ENCODE data around the gene ODAD4. TPM values are rescaled to one million over a fixed set of nuclear protein-coding genes. Genes with fewer than 3 reads are reported as not detected.

The ODAD4 gene
- total and polyA plus RNA-seq, 4 donors = 0.81 to 3.8 (median 1.9) TPM

- H3K27me3 ChIP-seq (ENCODE audit: control insufficient read depth in 1 of 2, insufficient read depth in 2 of 2, low read length in 1 of 2) = no peaks in the 10 kb centered on the region
- 89 to 90% methylated on average over 14 of the region's 14 CpGs for WGBS, 2 donors
- H3K4me1 ChIP-seq (ENCODE audit: control insufficient read depth in 1 of 2, insufficient read depth in 2 of 2, low read length in 2 of 2) = no peaks in the 10 kb centered on the region
- DNase-seq (no peak), ATAC-seq (ENCODE audit: low FRiP score) (no peak)
- H3K27ac ChIP-seq (ENCODE audit: low read depth in 1 of 2, low read length in 2 of 2) = no peak overlapping the region
- H3K4me3 ChIP-seq (ENCODE audit: low read length in 2 of 2) = no peak overlapping the region
- peaks cover 0 to 15% of the 10 kb centered on the region in 2 donors for H3K36me3 ChIP-seq (ENCODE audit: control insufficient read depth in 1 of 2, insufficient read depth in 2 of 2, low read length in 1 of 2)
- no peaks in the 10 kb centered on the region for H3K9me3 ChIP-seq (ENCODE audit: control insufficient read depth, low read length)
- intact Hi-C loops (cut with DNase I) = no loop called here
Measured at GRCh38 chr17:41907633-41908539, 22.5 kb upstream of the ODAD4 start.

DNA sequence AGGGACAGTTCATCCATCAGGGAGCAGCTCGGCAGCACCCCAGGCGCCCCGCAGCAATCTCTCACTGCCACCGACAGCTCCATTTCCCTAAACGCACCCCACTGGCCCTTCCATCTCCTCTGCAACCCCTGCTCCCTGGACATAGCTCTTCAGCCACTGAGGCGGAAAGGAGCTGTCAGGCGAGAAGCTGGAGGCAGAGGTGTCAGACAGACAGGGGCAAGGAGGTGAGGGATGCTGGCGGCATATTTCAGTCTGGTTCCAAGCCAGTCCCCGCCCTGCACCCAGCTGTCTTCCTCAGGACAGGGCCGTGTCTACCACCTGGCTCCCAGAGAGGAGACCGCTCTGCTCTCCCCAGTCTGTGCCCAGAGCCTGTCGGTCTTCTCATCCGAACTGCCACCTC is 21.3 kb upstream of the ODAD4 start:
- ATAC-seq (ENCODE audit: low FRiP score) = no peak
- no peak overlapping the region for H3K27ac ChIP-seq (ENCODE audit: low read depth in 1 of 2, low read length in 2 of 2)
- peaks cover 0 to 13% of the 10 kb centered on the region in 2 donors for H3K36me3 ChIP-seq (ENCODE audit: control insufficient read depth in 1 of 2, insufficient read depth in 2 of 2, low read length in 1 of 2)
- intact Hi-C loops (cut with DNase I) = no loop called here
- H3K9me3 ChIP-seq (ENCODE audit: control insufficient read depth, low read length) = no peaks in the 10 kb centered on the region
- no peaks in the 10 kb centered on the region for H3K27me3 ChIP-seq (ENCODE audit: control insufficient read depth in 1 of 2, insufficient read depth in 2 of 2, low read length in 1 of 2)
- no peak overlapping the region for H3K4me3 ChIP-seq (ENCODE audit: low read length in 2 of 2)
- H3K4me1 ChIP-seq (ENCODE audit: control insufficient read depth in 1 of 2, insufficient read depth in 2 of 2, low read length in 2 of 2) = no peaks in the 10 kb centered on the region
- no peak for DNase-seq
- 89 to 91% methylated on average over 13 of the region's 13 CpGs for WGBS, 2 donors

DNA sequence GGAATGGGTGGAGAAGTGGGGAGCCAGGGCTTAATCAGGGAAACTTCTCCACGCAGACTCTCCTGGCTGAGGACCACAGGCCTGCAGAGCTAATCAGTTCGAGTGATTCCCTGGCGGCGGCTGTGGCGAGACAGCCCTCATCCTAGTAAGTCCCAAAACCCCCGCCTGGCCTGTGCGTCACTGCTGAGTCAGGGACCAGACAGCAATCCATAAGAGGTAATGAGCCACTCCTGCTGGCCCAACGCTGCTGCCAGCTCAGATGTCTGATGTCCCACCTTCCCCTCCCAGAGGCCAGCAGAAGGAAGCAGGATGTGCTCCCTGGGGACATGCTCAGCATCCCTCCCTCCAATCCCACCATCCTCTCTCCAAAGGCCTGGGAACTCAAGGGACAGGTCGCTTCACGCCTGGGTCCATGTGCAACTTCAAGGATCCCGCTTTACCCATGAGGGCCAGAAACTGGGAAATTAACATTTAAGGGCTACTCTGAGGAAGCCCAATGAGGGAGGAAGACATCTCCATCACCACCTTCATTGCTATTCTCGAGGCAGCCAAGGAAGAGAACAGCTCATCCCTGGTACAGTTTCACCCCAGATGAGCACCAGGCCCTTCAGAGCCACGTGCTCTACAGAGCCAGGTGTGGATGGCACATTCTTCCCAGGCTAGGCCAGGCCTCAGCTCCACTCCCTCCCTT is 19.6 kb upstream of the ODAD4 start:
- DNase-seq = peak in 1 of 2 donors; percentile 63
- intact Hi-C loops (cut with DNase I) = no loop called here
- Histone ChIP-seq H3K9me3 (ENCODE audit: control insufficient read depth, low read length) (no peaks in the 10 kb centered on the region), H3K4me1 (ENCODE audit: control insufficient read depth in 1 of 2, insufficient read depth in 2 of 2, low read length in 2 of 2) (no peaks in the 10 kb centered on the region), H3K4me3 (ENCODE audit: low read length in 2 of 2) (no peak overlapping the region), H3K27me3 (ENCODE audit: control insufficient read depth in 1 of 2, insufficient read depth in 2 of 2, low read length in 1 of 2) (no peaks in the 10 kb centered on the region), H3K36me3 (ENCODE audit: control insufficient read depth in 1 of 2, insufficient read depth in 2 of 2, low read length in 1 of 2) (peaks cover 0 to 3% of the 10 kb centered on the region in 2 donors), H3K27ac (ENCODE audit: low read depth in 1 of 2, low read length in 2 of 2) (no peak overlapping the region)
- no peak for ATAC-seq (ENCODE audit: low FRiP score)
- WGBS, 2 donors = 87 to 89% methylated on average over 13 of the region's 13 CpGs

DNA sequence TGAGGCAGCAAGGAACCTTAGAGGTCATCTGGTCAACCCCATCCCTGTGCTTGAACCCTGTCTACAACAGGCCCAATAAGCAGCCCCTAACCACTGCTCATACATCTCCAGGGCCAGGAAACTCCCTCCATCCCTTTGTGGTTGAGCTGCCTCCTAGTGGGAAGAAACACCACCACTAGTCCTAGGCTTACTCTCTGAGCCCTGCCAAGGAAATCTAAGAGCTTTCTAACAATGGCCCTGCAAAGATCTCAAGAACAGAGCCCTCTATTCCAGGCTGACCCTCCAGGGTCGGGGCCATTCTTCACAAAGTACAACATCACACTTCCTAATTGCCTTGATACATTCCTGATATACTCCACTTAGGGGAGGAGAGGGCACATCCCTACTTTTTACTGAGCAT is 17.5 kb upstream of the ODAD4 start:
- Histone ChIP-seq H3K27ac (ENCODE audit: low read depth in 1 of 2, low read length in 2 of 2) (no peak overlapping the region), H3K4me3 (ENCODE audit: low read length in 2 of 2) (no peak overlapping the region), H3K36me3 (ENCODE audit: control insufficient read depth in 1 of 2, insufficient read depth in 2 of 2, low read length in 1 of 2) (peaks cover 0 to 3% of the 10 kb centered on the region in 2 donors), H3K9me3 (ENCODE audit: control insufficient read depth, low read length) (no peaks in the 10 kb centered on the region), H3K27me3 (ENCODE audit: control insufficient read depth in 1 of 2, insufficient read depth in 2 of 2, low read length in 1 of 2) (no peaks in the 10 kb centered on the region), H3K4me1 (ENCODE audit: control insufficient read depth in 1 of 2, insufficient read depth in 2 of 2, low read length in 2 of 2) (no peaks in the 10 kb centered on the region)
- intact Hi-C loops (cut with DNase I) = no loop called here
- no peak for ATAC-seq (ENCODE audit: low FRiP score)
- 74 to 92% methylated on average over 1 of the region's 1 CpG for WGBS, 2 donors
- DNase-seq = no peak

DNA sequence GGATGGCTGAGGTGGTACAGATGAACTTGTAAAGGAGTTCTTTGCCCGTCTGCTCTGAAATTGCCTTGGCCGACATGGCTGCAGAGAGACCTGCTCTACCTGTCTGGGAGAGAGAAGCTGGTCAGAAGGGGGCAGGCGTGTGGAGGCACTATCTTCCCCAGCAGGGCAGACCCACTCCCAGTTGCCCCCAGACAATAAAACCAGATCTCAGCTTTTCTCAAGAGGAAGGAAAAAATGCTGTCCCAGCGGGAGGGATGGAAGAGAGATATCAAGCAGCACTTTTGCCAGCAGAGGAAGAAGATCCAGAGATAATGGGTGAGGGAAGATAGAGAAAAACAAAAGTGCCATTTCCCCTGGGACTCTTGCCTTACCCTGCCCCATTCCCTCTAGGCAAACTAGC is 16.6 kb upstream of the ODAD4 start:
- Histone ChIP-seq H3K27me3 (ENCODE audit: control insufficient read depth in 1 of 2, insufficient read depth in 2 of 2, low read length in 1 of 2) (no peaks in the 10 kb centered on the region), H3K36me3 (ENCODE audit: control insufficient read depth in 1 of 2, insufficient read depth in 2 of 2, low read length in 1 of 2) (peaks cover 0 to 3% of the 10 kb centered on the region in 2 donors), H3K27ac (ENCODE audit: low read depth in 1 of 2, low read length in 2 of 2) (no peak overlapping the region), H3K4me3 (ENCODE audit: low read length in 2 of 2) (no peak overlapping the region), H3K9me3 (ENCODE audit: control insufficient read depth, low read length) (no peaks in the 10 kb centered on the region), H3K4me1 (ENCODE audit: control insufficient read depth in 1 of 2, insufficient read depth in 2 of 2, low read length in 2 of 2) (no peaks in the 10 kb centered on the region)
- ATAC-seq (ENCODE audit: low FRiP score) = no peak
- DNase-seq = no peak
- WGBS, 2 donors = 88 to 96% methylated on average over 4 of the region's 4 CpGs
- intact Hi-C loops (cut with DNase I) = no loop called here

- intact Hi-C loops (cut with DNase I) = no loop called here
- ATAC-seq (ENCODE audit: low FRiP score) (no peak), DNase-seq (no peak)
- Histone ChIP-seq H3K4me1 (ENCODE audit: control insufficient read depth in 1 of 2, insufficient read depth in 2 of 2, low read length in 2 of 2) (no peaks in the 10 kb centered on the region), H3K9me3 (ENCODE audit: control insufficient read depth, low read length) (no peaks in the 10 kb centered on the region), H3K27ac (ENCODE audit: low read depth in 1 of 2, low read length in 2 of 2) (no peak overlapping the region), H3K36me3 (ENCODE audit: control insufficient read depth in 1 of 2, insufficient read depth in 2 of 2, low read length in 1 of 2) (no peaks in the 10 kb centered on the region), H3K4me3 (ENCODE audit: low read length in 2 of 2) (no peak overlapping the region), H3K27me3 (ENCODE audit: control insufficient read depth in 1 of 2, insufficient read depth in 2 of 2, low read length in 1 of 2) (no peaks in the 10 kb centered on the region)
- WGBS, 2 donors = 60 to 69% methylated on average over 6 of the region's 6 CpGs
Measured at GRCh38 chr17:41914358-41914766, 16.1 kb upstream of the ODAD4 start.

DNA sequence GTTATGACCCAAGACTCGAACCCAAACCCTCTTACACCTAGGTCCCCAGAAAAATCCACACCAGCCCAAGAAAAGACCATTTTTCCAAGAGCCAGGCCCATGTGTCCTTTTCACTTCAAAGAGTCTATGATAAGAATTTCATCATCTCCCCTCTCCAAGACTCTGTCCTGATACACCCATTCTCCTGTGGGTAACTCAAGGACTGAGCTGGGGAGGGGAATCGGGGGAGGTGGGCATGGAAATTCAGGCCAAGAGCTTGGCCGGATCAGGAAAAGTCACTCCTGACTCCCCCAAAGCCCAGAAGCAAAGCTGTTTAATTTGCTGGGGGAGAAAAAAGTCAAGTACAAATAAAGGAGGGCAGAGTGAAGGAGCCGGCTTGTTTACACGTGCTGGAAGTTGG is 15.4 kb upstream of the ODAD4 start:
- ATAC-seq (ENCODE audit: low FRiP score) (no peak), DNase-seq (no peak)
- Histone ChIP-seq H3K27me3 (ENCODE audit: control insufficient read depth in 1 of 2, insufficient read depth in 2 of 2, low read length in 1 of 2) (no peaks in the 10 kb centered on the region), H3K27ac (ENCODE audit: low read depth in 1 of 2, low read length in 2 of 2) (no peak overlapping the region), H3K9me3 (ENCODE audit: control insufficient read depth, low read length) (no peaks in the 10 kb centered on the region), H3K4me3 (ENCODE audit: low read length in 2 of 2) (no peak overlapping the region), H3K36me3 (ENCODE audit: control insufficient read depth in 1 of 2, insufficient read depth in 2 of 2, low read length in 1 of 2) (no peaks in the 10 kb centered on the region), H3K4me1 (ENCODE audit: control insufficient read depth in 1 of 2, insufficient read depth in 2 of 2, low read length in 2 of 2) (no peaks in the 10 kb centered on the region)
- WGBS, 2 donors = 74 to 79% methylated on average over 5 of the region's 5 CpGs
- intact Hi-C loops (cut with DNase I) = no loop called here

DNA sequence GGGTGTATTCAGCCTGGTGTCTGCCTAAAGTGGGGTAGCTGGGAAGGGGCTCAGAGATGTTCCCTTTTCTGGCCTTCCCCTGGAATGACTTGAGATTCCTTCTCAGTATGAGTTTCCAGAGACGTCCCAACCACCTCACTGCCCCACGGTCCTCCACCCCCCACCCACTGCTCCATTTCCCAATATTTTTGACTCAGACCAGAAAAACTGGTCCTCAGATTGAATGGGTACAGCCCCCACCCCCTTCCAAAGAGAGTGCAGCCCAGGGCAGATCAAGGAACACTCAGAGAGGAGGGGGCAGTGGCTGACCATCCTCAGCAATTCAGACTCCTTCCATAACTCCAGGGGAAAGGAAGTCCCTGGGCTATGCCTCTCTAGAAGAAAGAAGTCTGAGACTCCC is 14.9 kb upstream of the ODAD4 start:
- Histone ChIP-seq H3K27ac (ENCODE audit: low read depth in 1 of 2, low read length in 2 of 2) (no peak overlapping the region), H3K4me1 (ENCODE audit: control insufficient read depth in 1 of 2, insufficient read depth in 2 of 2, low read length in 2 of 2) (no peaks in the 10 kb centered on the region), H3K36me3 (ENCODE audit: control insufficient read depth in 1 of 2, insufficient read depth in 2 of 2, low read length in 1 of 2) (no peaks in the 10 kb centered on the region), H3K4me3 (ENCODE audit: low read length in 2 of 2) (no peak overlapping the region), H3K9me3 (ENCODE audit: control insufficient read depth, low read length) (no peaks in the 10 kb centered on the region), H3K27me3 (ENCODE audit: control insufficient read depth in 1 of 2, insufficient read depth in 2 of 2, low read length in 1 of 2) (no peaks in the 10 kb centered on the region)
- WGBS, 2 donors = 81% methylated on average over 2 of the region's 2 CpGs
- ATAC-seq (ENCODE audit: low FRiP score) = no peak
- intact Hi-C loops (cut with DNase I) = no loop called here
- DNase-seq = no peak

DNA sequence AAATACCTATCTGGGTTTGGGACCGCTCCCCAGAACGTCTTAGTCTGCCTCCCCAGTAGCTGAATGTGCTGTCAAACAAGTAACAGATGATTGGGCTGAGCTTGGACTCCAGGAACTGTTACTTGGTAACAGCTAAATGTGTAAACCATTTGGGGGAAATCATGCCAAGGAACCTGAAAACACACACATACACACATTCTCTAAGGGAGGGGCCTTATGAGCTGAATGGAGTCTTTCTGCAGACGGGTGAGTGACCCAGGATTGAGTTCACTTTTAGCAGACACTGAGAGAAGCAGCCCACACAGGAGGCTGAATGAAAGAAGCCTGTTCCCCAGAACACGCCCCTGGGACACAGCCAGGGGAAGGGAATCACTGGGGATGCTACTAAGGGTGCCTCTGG is 13.2 kb upstream of the ODAD4 start:
- Histone ChIP-seq H3K9me3 (ENCODE audit: control insufficient read depth, low read length) (no peaks in the 10 kb centered on the region), H3K36me3 (ENCODE audit: control insufficient read depth in 1 of 2, insufficient read depth in 2 of 2, low read length in 1 of 2) (no peaks in the 10 kb centered on the region), H3K27ac (ENCODE audit: low read depth in 1 of 2, low read length in 2 of 2) (no peak overlapping the region), H3K4me3 (ENCODE audit: low read length in 2 of 2) (no peak overlapping the region), H3K4me1 (ENCODE audit: control insufficient read depth in 1 of 2, insufficient read depth in 2 of 2, low read length in 2 of 2) (no peaks in the 10 kb centered on the region), H3K27me3 (ENCODE audit: control insufficient read depth in 1 of 2, insufficient read depth in 2 of 2, low read length in 1 of 2) (no peaks in the 10 kb centered on the region)
- ATAC-seq (ENCODE audit: low FRiP score) = no peak
- no peak for DNase-seq
- WGBS, 2 donors = 27 to 31% methylated on average over 4 of the region's 4 CpGs
- intact Hi-C loops (cut with DNase I) = no loop called here
